ENCODE measurements around the gene FOXK1.

GRCh38 chr7:4714767-4715409 is 32.8 kb downstream of the FOXK1 start:
- TF ChIP-seq REST (tag by site-specific recombination; IDR thresholded peaks at IDR 0.05) (no peak), PRDM4 (tag by site-specific recombination; IDR thresholded peaks at IDR 0.05) (no peak), ZXDB (tag by site-specific recombination; IDR thresholded peaks at IDR 0.05) (no peak), ZNF747 (tag by site-specific recombination; IDR thresholded peaks at IDR 0.05) (no peak), ZNF174 (tag by site-specific recombination; IDR thresholded peaks at IDR 0.05) (no peak), ZNF391 (tag by site-specific recombination; IDR thresholded peaks at IDR 0.05; ENCODE audit: borderline replicate concordance, low read depth) (no peak), ZFP41 (tag by site-specific recombination; IDR thresholded peaks at IDR 0.05; ENCODE audit: borderline replicate concordance) (no peak)
- TF ChIP-seq, protein P1, sequence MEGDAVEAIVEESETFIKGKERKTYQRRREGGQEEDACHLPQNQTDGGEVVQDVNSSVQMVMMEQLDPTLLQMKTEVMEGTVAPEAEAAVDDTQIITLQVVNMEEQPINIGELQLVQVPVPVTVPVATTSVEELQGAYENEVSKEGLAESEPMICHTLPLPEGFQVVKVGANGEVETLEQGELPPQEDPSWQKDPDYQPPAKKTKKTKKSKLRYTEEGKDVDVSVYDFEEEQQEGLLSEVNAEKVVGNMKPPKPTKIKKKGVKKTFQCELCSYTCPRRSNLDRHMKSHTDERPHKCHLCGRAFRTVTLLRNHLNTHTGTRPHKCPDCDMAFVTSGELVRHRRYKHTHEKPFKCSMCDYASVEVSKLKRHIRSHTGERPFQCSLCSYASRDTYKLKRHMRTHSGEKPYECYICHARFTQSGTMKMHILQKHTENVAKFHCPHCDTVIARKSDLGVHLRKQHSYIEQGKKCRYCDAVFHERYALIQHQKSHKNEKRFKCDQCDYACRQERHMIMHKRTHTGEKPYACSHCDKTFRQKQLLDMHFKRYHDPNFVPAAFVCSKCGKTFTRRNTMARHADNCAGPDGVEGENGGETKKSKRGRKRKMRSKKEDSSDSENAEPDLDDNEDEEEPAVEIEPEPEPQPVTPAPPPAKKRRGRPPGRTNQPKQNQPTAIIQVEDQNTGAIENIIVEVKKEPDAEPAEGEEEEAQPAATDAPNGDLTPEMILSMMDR (tag by site-specific recombination; IDR thresholded peaks at IDR 0.05), result no peak
- TF ChIP-seq, protein P2, sequence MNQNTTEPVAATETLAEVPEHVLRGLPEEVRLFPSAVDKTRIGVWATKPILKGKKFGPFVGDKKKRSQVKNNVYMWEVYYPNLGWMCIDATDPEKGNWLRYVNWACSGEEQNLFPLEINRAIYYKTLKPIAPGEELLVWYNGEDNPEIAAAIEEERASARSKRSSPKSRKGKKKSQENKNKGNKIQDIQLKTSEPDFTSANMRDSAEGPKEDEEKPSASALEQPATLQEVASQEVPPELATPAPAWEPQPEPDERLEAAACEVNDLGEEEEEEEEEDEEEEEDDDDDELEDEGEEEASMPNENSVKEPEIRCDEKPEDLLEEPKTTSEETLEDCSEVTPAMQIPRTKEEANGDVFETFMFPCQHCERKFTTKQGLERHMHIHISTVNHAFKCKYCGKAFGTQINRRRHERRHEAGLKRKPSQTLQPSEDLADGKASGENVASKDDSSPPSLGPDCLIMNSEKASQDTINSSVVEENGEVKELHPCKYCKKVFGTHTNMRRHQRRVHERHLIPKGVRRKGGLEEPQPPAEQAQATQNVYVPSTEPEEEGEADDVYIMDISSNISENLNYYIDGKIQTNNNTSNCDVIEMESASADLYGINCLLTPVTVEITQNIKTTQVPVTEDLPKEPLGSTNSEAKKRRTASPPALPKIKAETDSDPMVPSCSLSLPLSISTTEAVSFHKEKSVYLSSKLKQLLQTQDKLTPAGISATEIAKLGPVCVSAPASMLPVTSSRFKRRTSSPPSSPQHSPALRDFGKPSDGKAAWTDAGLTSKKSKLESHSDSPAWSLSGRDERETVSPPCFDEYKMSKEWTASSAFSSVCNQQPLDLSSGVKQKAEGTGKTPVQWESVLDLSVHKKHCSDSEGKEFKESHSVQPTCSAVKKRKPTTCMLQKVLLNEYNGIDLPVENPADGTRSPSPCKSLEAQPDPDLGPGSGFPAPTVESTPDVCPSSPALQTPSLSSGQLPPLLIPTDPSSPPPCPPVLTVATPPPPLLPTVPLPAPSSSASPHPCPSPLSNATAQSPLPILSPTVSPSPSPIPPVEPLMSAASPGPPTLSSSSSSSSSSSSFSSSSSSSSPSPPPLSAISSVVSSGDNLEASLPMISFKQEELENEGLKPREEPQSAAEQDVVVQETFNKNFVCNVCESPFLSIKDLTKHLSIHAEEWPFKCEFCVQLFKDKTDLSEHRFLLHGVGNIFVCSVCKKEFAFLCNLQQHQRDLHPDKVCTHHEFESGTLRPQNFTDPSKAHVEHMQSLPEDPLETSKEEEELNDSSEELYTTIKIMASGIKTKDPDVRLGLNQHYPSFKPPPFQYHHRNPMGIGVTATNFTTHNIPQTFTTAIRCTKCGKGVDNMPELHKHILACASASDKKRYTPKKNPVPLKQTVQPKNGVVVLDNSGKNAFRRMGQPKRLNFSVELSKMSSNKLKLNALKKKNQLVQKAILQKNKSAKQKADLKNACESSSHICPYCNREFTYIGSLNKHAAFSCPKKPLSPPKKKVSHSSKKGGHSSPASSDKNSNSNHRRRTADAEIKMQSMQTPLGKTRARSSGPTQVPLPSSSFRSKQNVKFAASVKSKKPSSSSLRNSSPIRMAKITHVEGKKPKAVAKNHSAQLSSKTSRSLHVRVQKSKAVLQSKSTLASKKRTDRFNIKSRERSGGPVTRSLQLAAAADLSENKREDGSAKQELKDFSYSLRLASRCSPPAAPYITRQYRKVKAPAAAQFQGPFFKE (tag by site-specific recombination; IDR thresholded peaks at IDR 0.05; ENCODE audit: borderline replicate concordance), result no peak
- TF ChIP-seq, protein P3, sequence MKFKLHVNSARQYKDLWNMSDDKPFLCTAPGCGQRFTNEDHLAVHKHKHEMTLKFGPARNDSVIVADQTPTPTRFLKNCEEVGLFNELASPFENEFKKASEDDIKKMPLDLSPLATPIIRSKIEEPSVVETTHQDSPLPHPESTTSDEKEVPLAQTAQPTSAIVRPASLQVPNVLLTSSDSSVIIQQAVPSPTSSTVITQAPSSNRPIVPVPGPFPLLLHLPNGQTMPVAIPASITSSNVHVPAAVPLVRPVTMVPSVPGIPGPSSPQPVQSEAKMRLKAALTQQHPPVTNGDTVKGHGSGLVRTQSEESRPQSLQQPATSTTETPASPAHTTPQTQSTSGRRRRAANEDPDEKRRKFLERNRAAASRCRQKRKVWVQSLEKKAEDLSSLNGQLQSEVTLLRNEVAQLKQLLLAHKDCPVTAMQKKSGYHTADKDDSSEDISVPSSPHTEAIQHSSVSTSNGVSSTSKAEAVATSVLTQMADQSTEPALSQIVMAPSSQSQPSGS (tag by site-specific recombination; IDR thresholded peaks at IDR 0.05; ENCODE audit: low read depth), result no peak
